Fibroblast of villous mesenchyme (primary cell): ENCODE measurements around the gene EVI2A. TPM values are rescaled to one million over a fixed set of nuclear protein-coding genes. Genes with fewer than 3 reads are reported as not detected.

Source experiments
- DNase-seq: peaks from one replicate; pipeline ENCODE4 v3.0.0-alpha.2; 2010; ENCODE audit warnings: low read depth
- H3K4me3 ChIP-seq: 2 replicates; pipeline ENCODE4 v1.5.1; 2011; ENCODE audit warnings: low read depth, mild to moderate bottlenecking, low read length
- CTCF ChIP-seq: IDR thresholded peaks from 2 replicates; pipeline ENCODE4 v1.5.1; 2012; ENCODE audit warnings: low read depth, mild to moderate bottlenecking, low read length; ENCODE audit not compliant: insufficient read depth
- total RNA-seq: library from RNA; depleted of rRNA; stranded (reverse); fragments of >200 nt; gene quantifications from 2 replicates; pipeline ENCODE4 v1.2.3, GENCODE V29; 2012

EVI2A gene
- total RNA-seq, 1 donor, result 0.43 TPM

GRCh38 chr17:31307640-31308039 lies 13.8 kb downstream of the EVI2A start:
- H3K4me3 ChIP-seq, result no peak overlapping the region
- DNase-seq, result no peak
- no peak for TF ChIP-seq CTCF

GRCh38 chr17:31299624-31300023 lies 21.8 kb downstream of the EVI2A start:
- no peak overlapping the region for H3K4me3 ChIP-seq
- DNase-seq, result no peak
- no peak for TF ChIP-seq CTCF

- no peak for DNase-seq
- H3K4me3 ChIP-seq, result no peak within 1 kb of the TSS
- TF ChIP-seq CTCF, result no peak
Measured at GRCh38 chr17:31297090-31297489, 24.3 kb downstream of the EVI2A start, which contains the start of gene OMG. Gene OMG, minus strand, starts transcription at chr17:31297239. Its CDS starts 908 bp downstream, at chr17:31296331.

DNA sequence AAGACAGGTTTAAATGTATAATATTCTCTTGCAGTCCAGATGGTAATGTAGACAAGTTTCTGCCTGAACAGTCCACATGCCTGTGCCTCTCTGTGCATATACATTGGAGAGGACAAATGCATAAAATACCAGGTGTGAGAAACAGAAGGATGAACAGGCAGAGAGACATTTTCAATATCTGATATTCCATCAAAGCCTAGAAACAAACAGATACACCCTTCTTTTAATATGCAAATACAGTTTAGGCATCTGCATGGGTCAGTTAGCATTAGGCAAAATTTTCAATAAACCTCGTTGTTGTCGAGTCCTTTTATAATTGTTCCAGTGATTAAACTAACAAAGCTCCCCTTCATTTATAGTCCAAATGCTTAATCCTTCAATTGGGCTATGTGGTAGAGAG lies 25.3 kb downstream of the EVI2A start:
- no peak for TF ChIP-seq CTCF
- H3K4me3 ChIP-seq, result no peak overlapping the region
- DNase-seq, result no peak

GRCh38 chr17:31295489-31295871 lies 25.9 kb downstream of the EVI2A start:
- no peak for TF ChIP-seq CTCF
- no peak for DNase-seq
- no peak overlapping the region for H3K4me3 ChIP-seq

DNA sequence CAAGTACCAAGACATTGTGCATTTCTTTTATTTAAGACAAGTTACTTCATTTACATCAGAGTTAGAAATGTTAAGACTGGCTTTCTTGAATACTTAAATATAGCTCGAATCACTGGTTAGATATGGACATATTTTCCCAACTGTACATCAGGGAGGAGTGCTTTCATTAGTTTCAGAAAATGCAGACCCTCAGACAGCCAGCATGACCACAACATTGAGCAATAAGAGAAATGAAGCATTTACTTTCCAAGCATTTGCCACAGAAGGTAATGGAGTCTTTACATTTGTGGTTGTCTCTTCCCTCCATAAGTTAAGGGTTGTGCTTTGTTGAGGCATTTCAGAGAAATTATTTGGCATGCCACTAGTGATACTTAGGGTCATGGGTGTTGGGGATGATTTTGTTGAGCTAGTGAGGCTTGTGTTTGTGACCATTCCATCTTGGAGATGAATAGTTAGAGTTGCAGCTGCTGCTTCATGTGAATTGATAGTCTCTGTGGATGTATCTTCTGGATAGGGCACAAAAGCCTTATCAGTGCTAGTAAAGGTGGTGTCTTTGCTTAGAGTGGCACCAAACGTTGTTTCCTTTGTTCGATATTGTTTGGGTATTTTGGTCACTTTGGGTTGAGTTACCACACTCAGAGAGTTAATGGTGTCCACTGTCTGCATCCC lies 26.5 kb downstream of the EVI2A start:
- peak; percentile 53 for DNase-seq
- no peak overlapping the region for H3K4me3 ChIP-seq

More for the DNA sequence above, 26.5 kb downstream of the EVI2A start:
- TF ChIP-seq CTCF, result no peak
